HFF-Myc (cell line): ENCODE data around the gene MT1M.

ENCODE experiments used
- DNase-seq: peaks from one replicate; pipeline ENCODE4 v3.0.0-alpha.2; 2011; ENCODE audit warnings: low read depth; ENCODE audit errors: extremely low read depth
- H3K4me3 ChIP-seq: replicated peaks from 2 replicates; pipeline ENCODE4 v1.5.1; 2011; ENCODE audit warnings: low read depth, mild to moderate bottlenecking, control low read depth, low read length
- CTCF ChIP-seq: IDR thresholded peaks from 2 replicates; pipeline ENCODE4 v1.5.1; 2012; ENCODE audit warnings: mild to moderate bottlenecking, low read depth, low read length, control low read depth; ENCODE audit errors: missing control alignments

The MT1M gene

GRCh38 chr16:56628486-56629350, 3.7 kb upstream of the MT1M start:
- DNase-seq = no peak
- H3K4me3 ChIP-seq = no peak overlapping the region
- no peak for TF ChIP-seq CTCF

- no peak for DNase-seq
- no peak for TF ChIP-seq CTCF
- no peak overlapping the region for H3K4me3 ChIP-seq
Observed at GRCh38 chr16:56629531-56629930, 2.9 kb upstream of the MT1M start.

- DNase-seq = no peak
- no peak for TF ChIP-seq CTCF
Observed at GRCh38 chr16:56630134-56630533, 2.3 kb upstream of the MT1M start.

GRCh38 chr16:56631197-56631596, 1.3 kb upstream of the MT1M start:
- H3K4me3 ChIP-seq = no peak overlapping the region
- no peak for DNase-seq
- TF ChIP-seq CTCF = no peak

More at GRCh38 chr16:56630134-56630533, 2.3 kb upstream of the MT1M start:
- H3K4me3 ChIP-seq = no peak overlapping the region

GRCh38 chr16:56631832-56632155, 665 bp upstream of the MT1M start:
- peak overlapping the region; percentile 33; the same call in 1 of the 2 replicates for H3K4me3 ChIP-seq

GRCh38 chr16:56632848-56633365, 448 bp downstream of the MT1M start:
- DNase-seq = no peak
- no peak for TF ChIP-seq CTCF
- H3K4me3 ChIP-seq = peak overlapping the region; percentile 33

More at GRCh38 chr16:56631832-56632155, 665 bp upstream of the MT1M start:
- no peak for TF ChIP-seq CTCF
- no peak for DNase-seq

GRCh38 chr16:56633535-56633934, 1.1 kb downstream of the MT1M start:
- DNase-seq = no peak
- TF ChIP-seq CTCF = no peak
- H3K4me3 ChIP-seq = no peak overlapping the region
